Activated CD8-positive, alpha-beta memory T cell treated with anti-CD3 and anti-CD28 coated beads for 4 hours (primary cell): ENCODE data around the gene LRPAP1.
"Not testable (repeated sequence)": the region's sequence is repeated elsewhere in the genome, so short reads cannot be mapped to it uniquely, and the experiment has no call there.

Source experiments
- DNase-seq, 2 donors: peaks; one replicate each; pipeline ENCODE4 v3.0.0-alpha.2; 2020; ENCODE audit warnings: low read depth in 2 of 2

Gene LRPAP1

GRCh38 chr4:3461515-3462291 is 70.5 kb downstream of the LRPAP1 start:
- DNase-seq, result no peak

GRCh38 chr4:3460926-3461325 is 71.3 kb downstream of the LRPAP1 start:
- no peak for DNase-seq

GRCh38 chr4:3459156-3459555 is 73.1 kb downstream of the LRPAP1 start:
- DNase-seq, result not testable (repeated sequence)

- no peak for DNase-seq
Measured at GRCh38 chr4:3458371-3458770, 73.9 kb downstream of the LRPAP1 start.

GRCh38 chr4:3455596-3455995 is 76.6 kb downstream of the LRPAP1 start:
- not testable (repeated sequence) for DNase-seq
